CD14-positive monocyte (primary cell): ENCODE measurements around the gene SUCLG2. TPM values are rescaled to one million over a fixed set of nuclear protein-coding genes. Genes with fewer than 3 reads are reported as not detected.

Source experiments
- DNase-seq, 3 donors: peaks; one replicate each; pipeline ENCODE4 v3.0.0-alpha.2; 2011 to 2022
- H2AFZ ChIP-seq: 2 replicates; pipeline ENCODE4 v1.6.0; 2012; ENCODE audit warnings: mild to moderate bottlenecking, low read depth, low read length, inconsistent platforms; ENCODE audit not compliant: insufficient read depth, poor library complexity, severe bottlenecking
- H3K27ac ChIP-seq, 2 donors: 1 replicate in 1 of 2; 2 replicates in 1 of 2; pipeline ENCODE4 v1.5.1; 2012 to 2013; ENCODE audit warnings: low read length in 2 of 2, control low read depth in 1 of 2, inconsistent platforms in 1 of 2, low read depth in 1 of 2, mild to moderate bottlenecking in 1 of 2
- H3K27me3 ChIP-seq, 2 donors: one replicate each; pipeline versions ENCODE4 v1.6.0 to v1.6.1; 2011 to 2013; ENCODE audit warnings: low read length in 2 of 2; ENCODE audit not compliant: control insufficient read depth in 2 of 2, insufficient read depth in 2 of 2
- H3K36me3 ChIP-seq, 2 donors: replicated peaks in 1 of 2; 1 replicate in 1 of 2; 2 replicates in 1 of 2; pipeline versions ENCODE4 v1.5.1 to v1.6.1; 2012 to 2013; ENCODE audit warnings: low read length in 2 of 2, control low read depth in 1 of 2, inconsistent platforms in 1 of 2, mild to moderate bottlenecking in 1 of 2; ENCODE audit not compliant: insufficient read depth in 2 of 2, control insufficient read depth in 1 of 2
- H3K4me1 ChIP-seq, 2 donors: 1 replicate in 1 of 2; 2 replicates in 1 of 2; pipeline versions ENCODE4 v1.5.1 to v1.6.1; 2012 to 2013; ENCODE audit warnings: low read length in 2 of 2, control low read depth in 1 of 2, inconsistent platforms in 1 of 2, mild to moderate bottlenecking in 1 of 2, moderate library complexity in 1 of 2; ENCODE audit not compliant: insufficient read depth in 2 of 2, control insufficient read depth in 1 of 2
- H3K4me2 ChIP-seq: replicated peaks from 2 replicates; pipeline ENCODE3; 2012; ENCODE audit warnings: low read length, moderate library complexity, mild to moderate bottlenecking; ENCODE audit not compliant: poor library complexity, severe bottlenecking; ENCODE audit errors: extremely low read depth
- H3K4me3 ChIP-seq, 3 experiments: fragments of 200-600 bp in 1 of 3; sonication (generic) in 1 of 3; replicated peaks in 1 of 3; 1 replicate in 2 of 3; 2 replicates in 1 of 3; pipeline ENCODE4 v1.5.1; 2011 to 2013; ENCODE audit warnings: low read length in 3 of 3, mild to moderate bottlenecking in 3 of 3, control low read depth in 2 of 3, low read depth in 2 of 3, inconsistent platforms in 1 of 3, moderate library complexity in 1 of 3
- H3K79me2 ChIP-seq: 2 replicates; pipeline ENCODE4 v1.6.0; 2012; ENCODE audit warnings: mild to moderate bottlenecking, control low read depth, inconsistent platforms, low read length, moderate library complexity; ENCODE audit not compliant: insufficient read depth
- H3K9ac ChIP-seq: 2 replicates; pipeline ENCODE4 v1.6.0; 2017; ENCODE audit warnings: low read length, mild to moderate bottlenecking; ENCODE audit not compliant: insufficient read depth, poor library complexity, severe bottlenecking
- H3K9me3 ChIP-seq, 2 donors: replicated peaks in 1 of 2; 1 replicate in 1 of 2; 2 replicates in 1 of 2; pipeline versions ENCODE4 v1.5.1 to v1.6.1; 2012 to 2013; ENCODE audit warnings: low read length in 2 of 2, control low read depth in 1 of 2; ENCODE audit not compliant: control insufficient read depth in 1 of 2, insufficient read depth in 1 of 2
- H4K20me1 ChIP-seq: 2 replicates; pipeline ENCODE4 v1.6.0; 2012; ENCODE audit warnings: mild to moderate bottlenecking, low read length, control low read depth, moderate library complexity; ENCODE audit not compliant: insufficient read depth
- H3K27ac Mint-ChIP-seq, 7 donors: one replicate each; pipeline ENCODE4 v1.8.0; 2020; ENCODE audit warnings: mild to moderate bottlenecking in 7 of 7, mixed read lengths in 7 of 7, moderate library complexity in 6 of 7, inconsistent platforms in 2 of 7
- H3K27me3 Mint-ChIP-seq, 3 donors: one replicate each; pipeline ENCODE4 v1.8.0; 2021 to 2022; ENCODE audit warnings: low read depth in 3 of 3, mild to moderate bottlenecking in 3 of 3, mixed read lengths in 3 of 3, moderate library complexity in 3 of 3, inconsistent platforms in 1 of 3
- H3K36me3 Mint-ChIP-seq, 2 donors: one replicate each; pipeline ENCODE4 v1.8.0; 2020; ENCODE audit warnings: mixed read lengths in 2 of 2, inconsistent platforms in 1 of 2, mild to moderate bottlenecking in 1 of 2
- H3K4me1 Mint-ChIP-seq: one replicate; pipeline ENCODE4 v1.8.0; 2020; ENCODE audit warnings: mild to moderate bottlenecking, mixed read lengths
- H3K4me3 Mint-ChIP-seq, 2 donors: one replicate each; pipeline ENCODE4 v1.8.0; 2020; ENCODE audit warnings: mild to moderate bottlenecking in 2 of 2, mixed read lengths in 2 of 2, moderate library complexity in 1 of 2
- H3K9me3 Mint-ChIP-seq, 7 donors: one replicate each; pipeline ENCODE4 v1.8.0; 2020 to 2022; ENCODE audit warnings: mixed read lengths in 7 of 7, mild to moderate bottlenecking in 6 of 7, moderate library complexity in 6 of 7, inconsistent platforms in 2 of 7
- WGBS: methylation state at CpG from one replicate; pipeline ENCODE4 v1.1.5; 2013; ENCODE audit warnings: missing lambda C conversion rate; ENCODE audit not compliant: insufficient coverage; 5-methylcytosine and 5-hydroxymethylcytosine counted together
- intact Hi-C, 2 donors: fragments of 100-400 bp; cut with micrococcal nuclease; formaldehyde crosslinking; loops; one replicate each; pipeline versions ENCODE4 v1.15.0 to v1.15.1; 2023
- polyA plus RNA-seq, 3 donors: library from polyadenylated mRNA; depleted of rRNA in 1 of 3; unstranded in 2 of 3; stranded (reverse) in 1 of 3; fragments of 300-500 nt in 2 of 3; fragments of >200 nt in 1 of 3; fragmentation: Illumina TruSeq in 2 of 3; gene quantifications; 1 replicate in 2 of 3; 2 replicates in 1 of 3; pipeline ENCODE4 v1.2.3, GENCODE V29; 2012 to 2021
- TF ChIP-seq, protein P1 (sequence below): fragments of 200-600 bp; IDR thresholded peaks from one replicate; pipeline ENCODE4 v1.8.0; 2022; ENCODE audit warnings: antibody characterized with exemption, mild to moderate bottlenecking

SUCLG2 gene
- polyA plus RNA-seq, 3 donors, result 10.8 to 37.5 (median 32.9) TPM

GRCh38 chr3:67474311-67474710, 180.1 kb downstream of the SUCLG2 start:
- H3K36me3 Mint-ChIP-seq, result peaks cover 15 to 22% of the 10 kb centered on the region in 2 donors

GRCh38 chr3:67472674-67473201, 181.7 kb downstream of the SUCLG2 start:
- peaks cover 0 to 14% (median 3%) of the 10 kb centered on the region in 7 donors for H3K9me3 Mint-ChIP-seq
- H3K9ac ChIP-seq, result no peak overlapping the region
- no peaks in the 10 kb centered on the region for H3K79me2 ChIP-seq
- H3K36me3 Mint-ChIP-seq, result peaks cover 15 to 31% of the 10 kb centered on the region in 2 donors
- WGBS, result no CpG with 5 or more reads among the region's 2 CpGs
- H3K9me3 ChIP-seq, result no peaks in the 10 kb centered on the region
- H3K36me3 ChIP-seq, result peaks cover 0 to 5% of the 10 kb centered on the region in 2 donors
- DNase-seq, result no peak
- peaks cover 0 to 3% (median 1%) of the 10 kb centered on the region in 3 donors for H3K27me3 Mint-ChIP-seq
- no peak overlapping the region for H3K27ac Mint-ChIP-seq
- H2AFZ ChIP-seq, result no peak overlapping the region
- TF ChIP-seq, protein P1, sequence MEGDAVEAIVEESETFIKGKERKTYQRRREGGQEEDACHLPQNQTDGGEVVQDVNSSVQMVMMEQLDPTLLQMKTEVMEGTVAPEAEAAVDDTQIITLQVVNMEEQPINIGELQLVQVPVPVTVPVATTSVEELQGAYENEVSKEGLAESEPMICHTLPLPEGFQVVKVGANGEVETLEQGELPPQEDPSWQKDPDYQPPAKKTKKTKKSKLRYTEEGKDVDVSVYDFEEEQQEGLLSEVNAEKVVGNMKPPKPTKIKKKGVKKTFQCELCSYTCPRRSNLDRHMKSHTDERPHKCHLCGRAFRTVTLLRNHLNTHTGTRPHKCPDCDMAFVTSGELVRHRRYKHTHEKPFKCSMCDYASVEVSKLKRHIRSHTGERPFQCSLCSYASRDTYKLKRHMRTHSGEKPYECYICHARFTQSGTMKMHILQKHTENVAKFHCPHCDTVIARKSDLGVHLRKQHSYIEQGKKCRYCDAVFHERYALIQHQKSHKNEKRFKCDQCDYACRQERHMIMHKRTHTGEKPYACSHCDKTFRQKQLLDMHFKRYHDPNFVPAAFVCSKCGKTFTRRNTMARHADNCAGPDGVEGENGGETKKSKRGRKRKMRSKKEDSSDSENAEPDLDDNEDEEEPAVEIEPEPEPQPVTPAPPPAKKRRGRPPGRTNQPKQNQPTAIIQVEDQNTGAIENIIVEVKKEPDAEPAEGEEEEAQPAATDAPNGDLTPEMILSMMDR, result no peak
- no peaks in the 10 kb centered on the region for H4K20me1 ChIP-seq
- no peak overlapping the region for H3K4me2 ChIP-seq
- no peak overlapping the region for H3K27ac ChIP-seq
- H3K4me3 Mint-ChIP-seq, result no peak overlapping the region
- no peaks in the 10 kb centered on the region for H3K4me1 Mint-ChIP-seq
- H3K4me1 ChIP-seq, result no peaks in the 10 kb centered on the region
- no peak overlapping the region for H3K4me3 ChIP-seq
- no peaks in the 10 kb centered on the region for H3K27me3 ChIP-seq
- intact Hi-C loops, result no loop called here

More at GRCh38 chr3:67474311-67474710, 180.1 kb downstream of the SUCLG2 start:
- Histone ChIP-seq H3K9me3 (no peaks in the 10 kb centered on the region), H3K27me3 (no peaks in the 10 kb centered on the region), H3K4me3 (no peak overlapping the region), H3K4me1 (no peaks in the 10 kb centered on the region), H3K36me3 (peaks cover 0 to 5% of the 10 kb centered on the region in 2 donors), H3K79me2 (no peaks in the 10 kb centered on the region), H4K20me1 (no peaks in the 10 kb centered on the region), H3K27ac (no peak overlapping the region), H2AFZ (no peak overlapping the region), H3K9ac (no peak overlapping the region), H3K4me2 (no peak overlapping the region)
- no peaks in the 10 kb centered on the region for H3K4me1 Mint-ChIP-seq
- WGBS, result no CpG with 5 or more reads among the region's 4 CpGs
- no peak for DNase-seq
- TF ChIP-seq, protein P1, result no peak
- H3K4me3 Mint-ChIP-seq, result no peak overlapping the region
- H3K9me3 Mint-ChIP-seq, result peaks cover 0 to 12% (median 3%) of the 10 kb centered on the region in 7 donors
- no peak overlapping the region for H3K27ac Mint-ChIP-seq
- intact Hi-C loops, result no loop called here
- H3K27me3 Mint-ChIP-seq, result peaks cover 0 to 3% (median 0%) of the 10 kb centered on the region in 3 donors
